NCI-H187 (cell line): ENCODE measurements around the gene SNRNP25.
"Not testable (repeated sequence)": the region's sequence is repeated elsewhere in the genome, so short reads cannot be mapped to it uniquely, and the experiment has no call there.

Source experiments
- DNase-seq, 2 experiments: peaks; one replicate each; lab custom pipeline; 2025; lab: John Stamatoyannopoulos, UW

Gene SNRNP25

DNA sequence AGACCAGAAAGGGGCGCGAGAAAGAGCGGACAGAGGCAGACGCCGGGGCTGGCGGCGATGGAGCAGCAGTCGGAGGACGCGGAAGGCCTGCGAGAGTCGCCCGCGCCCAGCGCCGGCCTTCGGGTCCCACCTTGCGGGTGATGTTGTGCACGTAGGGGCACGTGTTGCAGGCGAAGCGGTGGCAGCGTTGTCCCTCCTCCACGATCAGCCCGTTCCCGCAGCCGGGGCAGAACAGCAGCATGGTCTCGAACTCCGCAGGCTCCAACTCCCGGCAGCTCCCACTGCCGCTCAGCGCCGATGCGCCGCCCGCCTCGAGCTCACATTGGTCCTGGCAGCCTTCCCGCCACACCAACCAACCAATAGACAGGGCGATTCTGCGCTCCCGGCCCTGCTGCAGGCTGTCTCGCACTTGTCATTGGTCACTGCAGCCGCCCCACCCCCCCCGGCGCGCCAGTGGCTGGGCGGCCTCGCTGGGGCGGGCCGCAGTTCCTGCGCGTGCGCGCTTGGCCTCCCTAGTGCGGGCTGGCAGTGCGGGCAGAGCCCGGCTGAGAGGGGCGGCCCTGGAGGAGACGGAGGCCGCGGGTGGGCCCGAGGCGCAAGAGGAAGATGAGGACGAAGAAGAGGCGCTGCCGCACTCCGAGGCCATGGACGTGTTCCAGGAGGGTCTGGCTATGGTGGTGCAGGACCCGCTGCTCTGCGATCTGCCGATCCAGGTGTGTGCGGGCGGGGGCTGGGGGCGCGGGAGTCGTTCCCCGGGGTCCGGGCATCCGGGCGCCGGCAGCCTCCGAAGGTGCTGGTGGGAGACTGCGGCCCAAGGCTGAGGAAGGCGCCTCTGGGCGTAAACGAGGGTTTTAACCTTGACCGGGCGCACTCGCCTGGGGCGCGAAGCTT lies at the start of gene SNRNP25, which contains the start of gene POLR3K:
SNRNP25 (plus strand) TSS at position 483 of the 891 bp plus-strand sequence; CDS start at position 672, 189 bp downstream.
POLR3K (minus strand) TSS at position 263 of the 891 bp plus-strand sequence; CDS start at position 241, 22 bp downstream.
- peak; percentile 97 to 98 for DNase-seq

DNA sequence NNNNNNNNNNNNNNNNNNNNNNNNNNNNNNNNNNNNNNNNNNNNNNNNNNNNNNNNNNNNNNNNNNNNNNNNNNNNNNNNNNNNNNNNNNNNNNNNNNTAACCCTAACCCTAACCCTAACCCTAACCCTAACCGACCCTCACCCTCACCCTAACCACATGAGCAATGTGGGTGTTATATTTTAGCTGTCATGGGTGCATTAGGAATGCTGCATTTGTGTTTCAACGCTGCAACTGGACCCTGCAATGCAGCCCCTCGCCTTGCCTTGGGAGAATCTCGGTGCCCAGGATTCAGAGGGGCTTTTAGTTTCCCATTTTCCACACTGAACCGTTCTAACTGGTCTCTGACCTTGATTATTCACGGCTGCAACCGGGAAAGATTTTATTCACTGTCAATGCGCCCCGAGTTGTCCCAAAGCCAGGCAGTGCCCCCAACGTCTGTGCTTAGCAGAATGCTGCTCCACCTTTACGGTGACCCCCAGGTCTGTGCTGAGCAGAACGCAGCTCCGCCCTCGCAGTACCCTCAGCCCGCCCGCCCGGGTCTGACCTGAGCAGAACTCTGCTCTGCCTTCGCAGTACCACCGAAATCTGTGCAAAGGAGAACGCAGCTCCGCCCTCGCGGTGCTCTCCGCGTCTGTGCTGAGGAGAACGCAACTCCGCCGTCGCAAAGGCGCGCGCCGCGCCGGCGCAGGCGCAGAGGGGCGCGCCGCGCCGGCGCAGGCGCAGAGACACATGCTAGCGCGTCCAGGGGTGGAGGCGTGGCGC lies 43.5 kb upstream of the SNRNP25 start:
- no peak for DNase-seq

DNA sequence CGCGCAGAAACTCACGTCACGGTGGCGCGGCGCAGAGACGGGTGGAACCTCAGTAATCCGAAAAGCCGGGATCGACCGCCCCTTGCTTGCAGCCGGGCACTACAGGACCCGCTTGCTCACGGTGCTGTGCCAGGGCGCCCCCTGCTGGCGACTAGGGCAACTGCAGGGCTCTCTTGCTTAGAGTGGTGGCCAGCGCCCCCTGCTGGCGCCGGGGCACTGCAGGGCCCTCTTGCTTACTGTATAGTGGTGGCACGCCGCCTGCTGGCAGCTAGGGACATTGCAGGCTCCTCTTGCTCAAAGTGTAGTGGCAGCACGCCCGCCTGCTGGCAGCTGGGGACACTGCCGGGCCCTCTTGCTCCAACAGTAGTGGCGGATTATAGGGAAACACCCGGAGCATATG lies 42.9 kb upstream of the SNRNP25 start:
- peak in 1 of 2 experiments; percentile 48 for DNase-seq

DNA sequence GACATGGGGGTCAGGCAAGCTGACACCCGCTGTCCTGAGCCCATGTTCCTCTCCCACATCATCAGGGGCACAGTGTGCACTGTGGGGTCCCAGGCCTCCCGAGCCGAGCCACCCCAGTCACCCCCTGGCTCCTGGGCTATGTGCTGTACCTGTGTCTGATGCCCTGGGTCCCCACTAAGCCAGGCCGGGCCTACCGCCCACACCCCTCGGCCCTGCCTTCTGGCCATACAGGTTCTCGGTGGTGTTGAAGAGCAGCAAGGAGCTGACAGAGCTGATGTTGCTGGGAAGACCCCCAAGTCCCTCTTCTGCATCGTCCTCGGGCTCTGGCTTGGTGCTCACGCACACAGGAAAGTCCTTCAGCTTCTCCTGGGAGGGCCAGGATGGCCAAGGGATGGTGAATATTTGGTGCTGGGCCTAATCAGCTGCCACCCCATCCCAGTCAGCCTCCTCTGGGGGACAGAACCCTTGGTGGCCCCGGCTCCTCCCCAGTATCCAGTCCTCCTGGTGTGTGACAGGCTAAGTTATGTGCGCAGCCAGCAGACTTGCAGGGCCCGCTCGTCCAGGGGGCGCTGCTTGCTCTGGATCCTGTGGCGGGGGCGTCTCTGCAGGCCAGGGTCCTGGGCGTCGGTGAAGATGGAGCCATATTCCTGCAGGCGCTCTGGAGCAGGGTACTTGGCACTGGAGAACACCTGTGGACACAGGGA lies 36.4 kb upstream of the SNRNP25 start:
- DNase-seq, result not testable (repeated sequence)

DNA sequence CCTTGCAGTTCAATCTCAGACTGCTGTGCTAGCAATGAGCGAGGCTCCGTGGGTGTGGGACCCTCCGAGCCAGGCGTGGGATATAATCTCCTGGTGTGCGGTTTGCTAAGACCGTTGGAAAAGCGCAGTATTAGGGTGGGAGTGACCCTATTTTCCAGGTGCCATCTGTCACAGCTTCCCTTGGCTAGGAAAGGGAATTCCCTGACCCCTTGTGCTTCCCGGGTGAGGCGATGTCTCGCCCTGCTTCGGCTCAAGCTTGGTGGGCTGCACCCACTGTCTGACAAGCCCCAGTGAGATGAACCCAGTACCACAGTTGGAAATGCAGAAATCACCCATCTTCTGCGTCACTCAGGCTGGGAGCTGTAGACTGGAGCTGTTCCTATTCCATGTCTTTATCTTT lies 32.7 kb upstream of the SNRNP25 start:
- not testable (repeated sequence) for DNase-seq

DNA sequence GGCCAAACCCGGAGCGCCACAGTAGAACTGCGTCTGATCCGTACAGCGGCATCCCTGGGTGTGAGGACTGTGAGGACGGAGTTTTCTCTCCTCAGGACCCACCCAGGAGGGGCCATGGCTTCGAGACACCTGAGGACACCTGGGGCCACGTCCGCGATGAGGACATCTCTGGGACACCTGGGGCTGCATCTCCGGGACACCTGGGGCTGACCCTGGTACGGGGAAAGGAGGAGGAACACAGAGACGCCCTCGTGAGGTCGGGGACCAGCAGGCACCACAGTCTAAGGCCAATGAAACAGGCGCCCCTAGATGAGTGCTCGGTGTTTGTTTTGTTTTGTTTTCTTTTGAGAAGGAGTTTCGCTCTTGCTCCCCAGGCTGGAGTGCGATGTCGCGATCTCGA lies 29.5 kb upstream of the SNRNP25 start:
- DNase-seq, result not testable (repeated sequence)

DNA sequence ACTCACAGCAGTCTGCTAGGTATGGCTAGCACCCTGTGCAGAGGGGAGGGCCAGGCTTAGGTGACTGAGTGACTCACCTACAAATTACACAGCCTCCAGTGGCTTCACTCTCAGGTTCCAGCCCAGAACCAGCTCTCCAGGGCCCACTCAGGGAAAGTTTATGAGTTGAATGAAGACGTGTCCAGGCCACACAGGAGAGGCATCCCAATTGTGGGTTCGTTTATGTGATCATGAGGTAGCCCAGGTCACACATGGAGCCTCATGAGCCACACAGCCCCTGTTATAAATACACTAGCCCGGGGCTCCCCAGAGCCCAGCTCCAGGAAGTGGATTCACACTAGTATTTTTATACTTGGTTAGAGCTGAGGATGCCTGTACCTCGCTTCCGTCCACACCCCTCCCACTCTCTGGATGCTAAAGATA lies 27.7 kb upstream of the SNRNP25 start:
- DNase-seq, result not testable (repeated sequence)

DNA sequence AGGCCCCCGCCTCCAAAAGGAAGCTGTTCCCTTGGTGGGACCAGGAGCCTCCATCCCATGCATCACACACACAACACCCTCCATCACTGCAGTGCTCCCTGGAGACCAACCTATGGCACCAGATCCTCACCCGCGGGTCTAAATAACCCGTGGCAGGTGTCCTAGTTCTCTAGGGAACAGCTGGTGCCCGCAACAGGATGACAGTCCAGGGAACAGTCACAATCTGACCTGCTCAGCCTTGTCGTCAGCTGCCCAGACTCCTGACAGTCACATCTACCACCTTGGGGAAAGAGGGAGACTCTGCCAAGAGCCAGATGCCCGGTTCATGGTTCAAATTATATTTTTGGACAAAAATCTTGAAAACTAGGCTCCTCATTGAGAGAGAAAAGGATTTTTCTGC lies 23.0 kb upstream of the SNRNP25 start:
- not testable (repeated sequence) for DNase-seq

DNA sequence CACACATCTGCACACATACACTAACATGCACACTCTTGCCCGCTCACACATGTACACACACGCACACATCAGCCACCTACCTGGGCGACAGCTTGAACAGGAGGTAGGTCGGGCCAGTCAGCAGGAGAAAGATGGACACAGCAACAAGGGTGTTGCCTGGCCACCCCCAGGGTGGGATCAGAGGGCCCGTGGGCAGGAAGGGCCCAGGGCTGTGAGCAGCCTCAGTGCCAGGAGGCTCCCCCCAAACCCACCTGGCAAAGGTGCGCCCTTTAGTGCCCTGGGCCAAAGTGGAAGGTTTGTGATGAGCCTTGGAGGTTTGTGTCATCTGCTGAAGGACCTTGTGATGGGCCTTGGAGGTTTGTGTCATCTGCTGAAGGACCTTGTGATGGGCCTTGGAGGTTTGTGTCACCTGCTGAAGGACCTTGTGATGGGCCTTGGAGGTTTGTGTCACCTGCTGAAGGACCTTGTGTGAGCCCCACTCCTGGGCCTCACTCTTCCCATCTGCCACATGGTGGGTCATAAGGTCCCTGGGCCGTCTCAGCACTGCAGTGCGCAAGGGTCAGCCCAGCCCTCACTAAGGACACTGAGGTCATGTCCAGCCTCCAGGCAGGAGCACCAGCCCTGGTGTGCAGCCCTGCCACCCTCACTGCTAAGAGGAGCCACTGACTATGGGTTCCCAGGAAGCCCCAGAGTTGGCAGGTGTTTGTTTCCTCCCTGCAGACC lies 20.3 kb upstream of the SNRNP25 start:
- not testable (repeated sequence) for DNase-seq

DNA sequence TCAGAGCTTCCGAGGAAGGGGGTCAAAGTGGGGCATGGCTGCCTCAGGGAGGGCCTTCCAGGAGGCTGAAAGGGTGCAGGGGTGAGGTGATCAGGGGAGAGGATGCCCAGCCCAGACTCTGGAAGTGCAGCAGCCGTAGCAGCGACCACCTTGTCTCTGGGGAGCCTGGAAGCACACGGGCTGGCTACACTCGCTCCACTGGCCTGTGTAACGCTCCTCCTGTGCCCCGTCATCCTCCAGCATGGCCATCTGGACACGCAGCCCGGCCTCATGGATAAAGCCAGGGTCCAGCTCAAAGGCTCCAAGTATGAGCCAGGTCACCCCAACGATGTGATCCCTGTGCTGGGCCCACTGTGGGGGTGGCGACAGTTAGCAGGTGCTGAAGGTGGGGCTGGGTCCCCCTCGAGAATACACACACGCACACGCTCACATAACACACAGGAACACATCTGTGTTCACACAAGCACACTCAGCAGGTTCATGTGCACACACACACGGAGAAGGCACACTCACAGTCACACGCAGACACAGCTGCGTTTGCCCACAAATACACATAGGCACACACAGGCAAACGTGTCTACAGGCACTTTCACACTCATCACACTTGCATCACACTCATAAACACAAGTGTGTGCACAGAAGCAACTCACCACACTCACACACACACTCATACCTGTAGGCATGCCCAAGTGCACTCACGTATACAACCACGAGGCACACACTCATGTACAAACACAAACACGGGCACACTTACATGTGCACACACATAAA lies 19.6 kb upstream of the SNRNP25 start:
- no peak for DNase-seq

DNA sequence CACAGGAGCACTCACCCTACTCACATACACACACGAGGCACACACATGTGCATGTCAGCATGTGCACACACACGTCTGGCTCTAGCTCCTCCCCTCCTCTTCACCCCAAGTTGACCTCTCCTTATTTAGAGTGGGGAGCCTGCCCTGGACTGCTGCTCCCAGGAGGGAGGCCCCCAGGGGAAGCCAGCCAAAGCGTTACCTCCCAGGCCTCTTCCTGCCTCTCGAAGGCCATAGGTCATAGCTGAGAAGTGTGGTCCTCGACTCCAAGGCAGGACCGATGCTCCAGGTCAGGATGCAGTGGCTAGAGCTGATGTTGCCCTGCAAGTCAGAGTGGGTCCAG lies 19.0 kb upstream of the SNRNP25 start:
- DNase-seq, result no peak

DNA sequence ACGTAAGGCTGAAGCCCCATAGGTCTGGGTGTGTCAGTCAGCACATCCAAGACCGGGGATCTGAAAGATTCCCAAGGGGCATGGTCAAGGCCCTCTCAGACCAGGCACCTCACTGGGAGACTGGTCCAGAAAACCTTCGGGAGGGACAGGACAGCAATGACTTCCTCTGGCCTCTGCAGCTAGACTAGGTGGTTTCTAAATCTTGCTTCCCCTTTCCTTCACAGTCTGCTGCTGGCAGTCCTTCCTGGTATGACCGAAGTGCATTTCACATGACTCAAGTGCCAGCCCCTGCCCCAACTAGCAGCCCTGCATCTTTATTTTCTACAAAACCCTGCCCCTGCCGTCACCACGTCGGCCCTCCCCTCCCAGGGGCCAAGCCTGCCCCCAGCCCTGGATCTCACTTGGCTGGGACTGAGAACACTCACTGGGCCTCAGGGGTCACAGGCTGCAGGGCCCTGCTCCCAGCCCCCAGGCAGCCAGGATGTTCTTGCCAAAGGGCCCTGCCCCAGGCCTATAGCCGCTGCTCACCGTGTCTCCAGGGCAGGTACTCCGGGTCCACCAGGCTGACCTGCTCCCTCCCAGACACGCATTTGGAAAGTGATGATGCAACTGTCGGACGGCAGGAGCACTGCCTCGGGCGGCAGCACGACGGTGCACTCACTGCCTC lies 18.5 kb upstream of the SNRNP25 start:
- no peak for DNase-seq

DNA sequence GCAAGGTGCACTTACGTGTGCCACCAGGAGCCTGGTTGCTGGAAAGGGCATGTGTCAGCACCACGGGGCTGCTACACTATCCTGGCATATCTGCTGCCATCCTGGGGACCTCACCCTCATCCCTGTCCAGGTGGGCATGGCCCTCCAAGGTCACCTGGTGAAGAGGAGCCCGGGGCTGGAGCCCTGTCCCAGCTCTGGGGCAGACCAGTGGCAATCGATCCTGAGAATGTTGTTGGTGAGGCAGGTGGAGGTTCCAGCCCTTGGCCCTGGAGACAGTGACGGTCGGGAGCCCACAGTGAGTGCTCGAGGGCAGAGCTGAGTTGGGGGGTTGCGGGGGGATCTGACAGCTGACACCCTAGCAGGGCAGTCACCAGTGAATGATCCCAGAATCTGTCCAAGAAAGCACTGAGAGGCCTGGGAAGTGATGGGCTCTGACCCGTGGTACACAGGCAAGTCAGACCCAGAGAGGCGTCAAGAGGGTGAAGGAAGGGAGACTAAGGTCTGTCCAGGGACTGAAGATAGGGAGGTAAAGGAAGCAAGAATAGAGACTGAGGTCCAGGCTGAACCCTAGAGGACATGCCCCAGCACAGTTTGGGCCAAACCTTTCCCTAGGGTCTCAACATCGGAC lies 17.8 kb upstream of the SNRNP25 start:
- DNase-seq, result no peak

DNA sequence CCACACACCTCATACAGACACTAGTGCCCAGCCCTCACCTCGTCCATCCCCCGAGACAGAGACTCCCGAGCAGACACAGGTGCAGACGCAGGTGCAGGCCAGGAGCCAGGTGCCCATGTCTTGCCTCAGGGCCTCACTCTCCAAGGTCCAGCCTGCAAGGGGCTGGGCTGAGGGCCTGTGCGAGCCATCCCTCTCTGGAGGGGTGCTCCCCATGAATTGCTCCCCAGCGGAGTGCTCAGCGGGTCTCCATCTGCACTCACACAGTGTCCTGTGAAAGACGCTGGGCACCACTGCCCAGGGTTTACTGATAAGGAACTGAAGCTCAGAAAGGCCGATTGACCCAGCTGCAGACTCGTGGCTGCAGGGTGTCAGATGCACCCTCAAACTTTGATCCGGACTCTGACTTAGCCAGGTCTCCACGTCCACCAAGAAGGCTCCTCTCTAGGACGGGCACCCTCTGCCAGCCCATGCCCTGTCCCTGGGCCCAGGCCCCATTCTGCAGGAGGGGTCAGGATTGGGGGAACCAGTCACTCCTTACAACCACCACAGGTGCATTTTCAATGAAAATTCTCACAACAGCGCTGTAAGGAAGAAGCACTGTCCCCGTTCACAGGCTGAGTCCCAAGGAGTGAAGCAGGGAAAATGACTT lies 17.2 kb upstream of the SNRNP25 start:
- DNase-seq, result no peak

DNA sequence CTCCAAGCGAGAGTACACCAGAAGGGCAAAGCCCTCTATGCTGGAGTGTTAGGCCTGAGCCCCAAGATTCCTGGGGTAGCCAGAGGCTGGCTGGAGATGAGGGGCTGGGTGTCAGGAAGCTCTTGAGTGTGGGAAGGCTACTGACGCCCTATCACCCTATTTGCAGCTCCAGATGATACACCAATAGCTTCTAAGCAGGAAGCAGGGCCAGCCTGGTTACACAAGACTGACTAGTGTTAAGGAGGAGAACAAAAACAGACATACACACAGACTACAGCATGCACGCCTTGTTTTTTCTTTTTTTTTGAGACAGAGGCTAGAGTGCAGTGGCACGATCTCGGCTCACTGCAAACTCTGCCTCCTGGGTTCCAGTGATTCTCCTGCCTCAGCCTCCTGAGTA lies 16.1 kb upstream of the SNRNP25 start:
- no peak for DNase-seq

DNA sequence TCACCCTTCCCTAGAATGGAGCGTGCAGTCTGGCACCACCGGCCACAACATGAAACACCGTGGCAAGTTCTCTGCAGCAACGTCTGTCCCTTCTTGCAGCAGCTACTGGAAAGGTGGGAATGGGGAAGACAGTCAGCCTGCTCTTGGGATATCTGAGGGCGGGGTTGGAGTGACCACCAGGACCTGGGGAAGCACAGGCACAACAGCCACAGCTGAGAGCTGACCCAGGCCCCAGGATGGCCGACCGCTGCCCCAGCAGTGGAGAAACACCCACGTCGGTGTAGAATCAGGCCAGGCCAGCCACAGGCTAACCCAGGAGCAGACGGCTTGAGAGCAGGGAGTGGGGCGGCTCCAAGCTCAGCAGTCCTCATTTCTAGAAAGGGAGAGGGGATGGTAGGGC lies 15.4 kb upstream of the SNRNP25 start:
- DNase-seq, result not testable (repeated sequence)

DNA sequence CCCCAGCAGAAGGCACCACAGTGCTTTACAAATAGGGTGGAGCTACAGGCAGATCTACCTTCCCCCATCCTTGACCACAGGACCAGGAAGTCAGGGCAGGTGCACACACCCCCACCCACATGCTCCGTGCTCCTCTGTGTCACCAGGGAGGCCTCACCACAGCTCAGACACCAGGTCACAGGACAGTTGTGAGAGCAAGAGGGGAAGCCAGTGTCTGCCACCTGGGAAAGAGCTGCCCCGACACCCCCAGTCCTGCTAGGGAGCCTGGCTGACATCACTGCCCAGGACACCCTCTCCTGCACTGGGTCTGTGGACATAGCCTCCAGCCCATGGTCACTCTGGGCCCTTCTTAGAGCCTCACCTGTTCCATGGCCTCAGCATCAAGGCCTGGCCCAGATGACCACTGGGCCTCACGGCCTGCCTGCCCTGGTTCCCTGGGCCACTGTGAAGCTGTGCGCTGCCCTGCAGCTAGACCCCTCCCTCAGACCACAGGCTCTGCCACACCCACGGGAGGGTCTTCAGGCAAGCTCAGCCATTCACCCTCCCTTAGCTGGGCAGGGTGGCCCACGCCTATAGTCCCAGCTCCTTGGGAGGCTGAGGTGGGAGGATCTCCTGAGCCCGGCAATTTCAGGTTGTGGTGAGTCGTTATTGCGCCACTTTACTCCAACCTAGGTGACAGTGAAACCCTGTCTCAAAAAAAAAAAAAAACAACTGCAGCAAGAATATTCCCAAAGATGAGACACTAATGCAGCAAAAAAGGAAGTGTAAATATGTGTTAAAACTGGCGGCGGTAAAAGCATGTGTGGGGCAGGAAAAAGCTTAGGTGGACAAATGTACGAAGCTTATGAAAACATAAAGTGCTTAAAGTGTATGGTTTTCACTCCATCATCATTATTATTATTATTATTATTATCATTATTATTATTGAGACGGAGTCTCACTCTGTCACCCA lies 14.4 kb upstream of the SNRNP25 start:
- no peak for DNase-seq

DNA sequence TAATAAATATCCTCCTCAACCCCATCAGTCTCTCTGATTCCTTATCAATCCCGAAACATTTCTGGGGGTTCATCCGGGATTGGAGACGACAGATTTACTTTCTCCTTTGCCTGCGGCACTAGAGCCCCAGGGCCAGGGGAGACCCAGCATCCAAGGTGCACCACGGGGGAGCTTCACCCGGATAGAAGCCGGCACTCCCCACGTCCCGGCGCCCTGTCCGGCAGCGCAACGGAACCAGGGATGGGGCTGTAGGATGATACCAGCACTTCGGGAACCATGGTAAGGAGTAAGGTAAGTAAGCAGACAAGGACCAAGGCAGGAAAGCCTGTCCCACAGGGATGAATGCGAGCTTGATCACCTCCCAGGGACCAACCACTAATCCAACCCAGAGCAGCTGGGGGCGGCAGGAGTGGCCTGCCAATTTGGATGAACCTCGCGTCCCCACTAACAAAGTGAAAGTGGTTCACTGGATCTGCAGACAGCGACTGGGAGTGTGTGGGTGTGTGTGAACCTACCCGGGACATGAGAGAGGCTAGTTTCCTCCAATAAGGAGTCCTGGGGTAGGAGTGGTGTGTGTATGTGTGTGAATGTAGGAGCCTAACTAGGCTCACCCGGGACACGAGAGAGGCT lies 12.1 kb upstream of the SNRNP25 start:
- DNase-seq, result no peak
